ENCODE results near the gene PRELP. TPM values are rescaled to one million over a fixed set of nuclear protein-coding genes. Genes with fewer than 3 reads are reported as not detected.

PRELP gene
- total and polyA plus RNA-seq, 9 of the 15 experiments (the other 6 are each of a cell fraction or from before 2014, with no cell fraction given) = 0.04 TPM; not detected in 8

GRCh38 chr1:203519053-203519840, 43.6 kb downstream of the PRELP start (continued):
- no peak for TF ChIP-seq CHAMP1 (IDR thresholded peaks at IDR 0.05)
- TF ChIP-seq ZNF444 (CRISPR knock-in tag; IDR thresholded peaks at IDR 0.05) = no peak
- no peak for TF ChIP-seq ZNF175 (CRISPR knock-in tag; IDR thresholded peaks at IDR 0.05; ENCODE audit: low read depth)
- no peak for TF ChIP-seq POLR2B (IDR thresholded peaks at IDR 0.05; ENCODE audit: low read depth, partially characterized antibody)
- TF ChIP-seq MCM3 (IDR thresholded peaks at IDR 0.05) = no peak
- no peak for TF ChIP-seq SMAD4 (CRISPR knock-in tag; conservative IDR thresholded peaks at IDR 0.05)
- TF ChIP-seq CXXC5 (CRISPR knock-in tag; IDR thresholded peaks at IDR 0.05) = no peak
- TF ChIP-seq ZNF76 (CRISPR knock-in tag; IDR thresholded peaks at IDR 0.05; ENCODE audit: borderline replicate concordance) = no peak
- TF ChIP-seq HOXB6 (CRISPR knock-in tag; IDR thresholded peaks at IDR 0.05; ENCODE audit: borderline replicate concordance) = no peak
- TF ChIP-seq ETS1 (conservative IDR thresholded peaks at IDR 0.05; ENCODE audit: control insufficient read depth, low read depth, low read length) = no peak
- TF ChIP-seq RFX1 (IDR thresholded peaks at IDR 0.05) = no peak
- TF ChIP-seq SAFB (IDR thresholded peaks at IDR 0.05; ENCODE audit: borderline replicate concordance, low read depth, low read length) = no peak
- no peak for TF ChIP-seq POLR2AphosphoS5 (IDR thresholded peaks at IDR 0.05; ENCODE audit: control insufficient read depth, insufficient read depth, low read depth, low read length)
- no peak for TF ChIP-seq FOXJ3 (CRISPR knock-in tag; IDR thresholded peaks at IDR 0.05)
- TF ChIP-seq HNRNPLL (IDR thresholded peaks at IDR 0.05; ENCODE audit: low read depth, low read length, poor library complexity, severe bottlenecking) = no peak
- TF ChIP-seq TCF7 (IDR thresholded peaks at IDR 0.05; ENCODE audit: borderline replicate concordance) = peak; percentile 76; the same call in 1 of the 2 replicates
- no peak for TF ChIP-seq SRSF9 (IDR thresholded peaks at IDR 0.05; ENCODE audit: borderline replicate concordance, low read depth, low read length)
- no peak for TF ChIP-seq TFAM (CRISPR knock-in tag; conservative IDR thresholded peaks at IDR 0.05)
- TF ChIP-seq ZNF717 (CRISPR knock-in tag; IDR thresholded peaks at IDR 0.05) = no peak
- no peak for TF ChIP-seq CCNT2 (IDR thresholded peaks at IDR 0.05; ENCODE audit: borderline replicate concordance, extremely low read depth, insufficient read length, low read depth, low read length)
- TF ChIP-seq NCOA4 (IDR thresholded peaks at IDR 0.05; ENCODE audit: partially characterized antibody) = no peak
- TF ChIP-seq FOSL1 (tag; conservative IDR thresholded peaks at IDR 0.05) = peak; percentile 98
- TF ChIP-seq SUPT5H (IDR thresholded peaks at IDR 0.05) = no peak
- TF ChIP-seq ZNF707 (CRISPR knock-in tag; conservative IDR thresholded peaks at IDR 0.05) = no peak
- TF ChIP-seq TAF7 (tag; IDR thresholded peaks at IDR 0.05) = no peak
- no peak for TF ChIP-seq MYBL2 (IDR thresholded peaks at IDR 0.05; ENCODE audit: low read depth)
- no peak for TF ChIP-seq MYBL2 (CRISPR knock-in tag; IDR thresholded peaks at IDR 0.05; ENCODE audit: borderline replicate concordance)
